Heart left ventricle (tissue), 16 donors: ENCODE measurements around the gene ASXL3. TPM values are rescaled to one million over a fixed set of nuclear protein-coding genes. Genes with fewer than 3 reads are reported as not detected.

ENCODE experiments used
- ATAC-seq, 4 donors: fragments of 200-7000 bp; cut with Tn5 transposase; one replicate each; pipeline ENCODE4 v1.9.1; 2020 to 2022; ENCODE audit warnings: moderate library complexity in 4 of 4, mild to moderate bottlenecking in 3 of 4, moderate number of reproducible peaks in 1 of 4
- DNase-seq, 5 donors: peaks; one replicate each; pipeline ENCODE4 v3.0.0-alpha.2; 2020
- H3K27ac ChIP-seq, 12 donors: fragments of 200-600 bp; sonication (generic) in 4 of 12; one replicate each; pipeline versions ENCODE4 v1.5.0 to v1.8.0; 2016 to 2022; ENCODE audit warnings: mild to moderate bottlenecking in 2 of 12
- H3K27me3 ChIP-seq, 9 donors: fragments of 200-600 bp; sonication (generic) in 2 of 9; one replicate each; pipeline versions ENCODE4 v1.5.1 to v1.8.0; 2016 to 2022; ENCODE audit warnings: mild to moderate bottlenecking in 3 of 9
- H3K36me3 ChIP-seq, 9 donors: fragments of 200-600 bp; sonication (generic) in 2 of 9; one replicate each; pipeline versions ENCODE4 v1.5.0 to v1.8.0; 2018 to 2022; ENCODE audit warnings: mild to moderate bottlenecking in 2 of 9
- H3K4me1 ChIP-seq, 12 donors: fragments of 200-600 bp; sonication (generic) in 4 of 12; one replicate each; pipeline versions ENCODE4 v1.5.0 to v1.8.0; 2016 to 2022; ENCODE audit warnings: mild to moderate bottlenecking in 3 of 12
- H3K4me3 ChIP-seq, 12 donors: fragments of 200-600 bp; sonication (generic) in 4 of 12; one replicate each; pipeline versions ENCODE4 v1.5.0 to v1.8.0; 2017 to 2022; ENCODE audit warnings: mild to moderate bottlenecking in 9 of 12, moderate library complexity in 4 of 12
- H3K9me3 ChIP-seq, 12 donors: fragments of 200-600 bp; sonication (generic) in 4 of 12; one replicate each; pipeline versions ENCODE4 v1.5.0 to v1.8.0; 2016 to 2022; ENCODE audit warnings: mild to moderate bottlenecking in 1 of 12
- CTCF ChIP-seq, 12 donors: fragments of 200-600 bp; sonication (generic) in 4 of 12; IDR thresholded peaks; one replicate each; pipeline versions ENCODE4 v1.5.0 to v1.8.0; 2018 to 2022; ENCODE audit warnings: antibody characterized with exemption in 12 of 12, mild to moderate bottlenecking in 5 of 12
- POLR2A ChIP-seq, 2 donors: fragments of 450-650 bp; IDR thresholded peaks; one replicate each; pipeline ENCODE4 v1.6.1; 2017; ENCODE audit warnings: antibody characterized with exemption in 2 of 2, mild to moderate bottlenecking in 2 of 2, moderate library complexity in 2 of 2
- WGBS, 4 donors: extraction: QIAGEN DNeasy Blood & Tissue Kit in 2 of 4; methylation state at CpG; one replicate each; pipeline versions ENCODE4 v1.1.5 to v1.1.7; 2013 to 2018; 5-methylcytosine and 5-hydroxymethylcytosine counted together
- intact Hi-C, 10 donors: fragments of 100-400 bp; cut with DNase I; formaldehyde crosslinking; loops; one replicate each; pipeline versions ENCODE4 v1.11.1 to v1.14.2; 2022
- long read RNA-seq, 3 donors: library from polyadenylated mRNA; unstranded; transcript quantifications; one replicate each; pipeline ENCODE4 v2.0.0, GENCODE V29; 2020 to 2021
- polyA plus RNA-seq, 2 donors: library from polyadenylated mRNA; stranded (reverse); fragments of 200-250 nt; gene quantifications; one replicate each; pipeline ENCODE4 v1.2.3, GENCODE V29; 2013
- total RNA-seq, 9 donors: library from RNA; depleted of rRNA in 2 of 9; stranded (reverse); fragments of >200 nt in 2 of 9; fragmentation: NEBNext Ultra II Directional in 3 of 9; extraction: Animal tissue kit (Norgen Biotek cat#: 25700) in 3 of 9; gene quantifications; one replicate each; pipeline versions ENCODE4 v1.1.0 to v1.2.4, GENCODE V29; 2016 to 2023
- donor health status: ischemic (EF 13 %, LVEDD 7.1; RV severe dilation, severe dysfunction).
- donor health status: healthy with polysubstance abuse.
- donor health status: DM: no; HTN: yes; CAD: no.
- donor health status: DM: no; HTN: no; CAD: no.
- donor health status: ischemic (EF 25% LVEDD 6.9; RV normal size, moderate dysfunction).
- donor health status: ischemic (EF 25% LVEDD 5.7; RV mildly dilated, moderate dysfunction).
- donor health status: healthy.
- donor health status: DM: yes; HTN: yes; CAD: no.
- donor health status: ischemic (EF 35%, LVEDD 5.7; RV mildly dilated, moderate dysfunction).
- donor health status: nonischemic (EF 11% LVEDD 7.7; RV severe dilation, severe dysfunction).
- donor health status: DM: yes; HTN: yes; CAD: no.
- donor health status: PGD.
- donor health status: ischemic (EF 29% LVEDD 5.4; RV normal size, mild dysfunction).
- donor health status: nonischemic (EF 23%, LVEDD 6.1; RV moderate dilation, normal function).

Gene ASXL3
- total RNA-seq: 1 to 10 TPM; 1.6 to 8.9 (median 3.9) TPM
- under 1 TPM; 0.65 to 0.69 TPM for polyA plus RNA-seq
- long read RNA-seq, donor 1, partial matches to known transcripts: 0 of 1 reads
- long read RNA-seq, donor 1, other reads (novel, unspliced or antisense): 1 of 1 reads
- long read RNA-seq, donor 2, partial matches to known transcripts: 1 of 1 reads
- long read RNA-seq, donor 2, other reads (novel, unspliced or antisense): 0 of 1 reads
- long read RNA-seq, donor 3: 0 reads

GRCh38 chr18:33577685-33578517 is at the start of gene ASXL3:
TSS of gene ASXL3 (plus strand) at chr18:33578219. CDS start at chr18:33578632, 413 bp downstream.
- peak; percentile 43 to 87 (median 82) for ATAC-seq
- Histone ChIP-seq H3K27ac (peak within 1 kb of the TSS; percentile 78 to 94 (median 88)), H3K4me1 (peaks cover 0 to 12% (median 1%) of the 10 kb centered on the region in 12 donors), H3K27me3 (peaks cover 0 to 22% (median 0%) of the 10 kb centered on the region in 9 donors), H3K4me3 (peak within 1 kb of the TSS; percentile 52 to 88 (median 73)), H3K36me3 (no peaks in the 10 kb centered on the region), H3K9me3 (no peaks in the 10 kb centered on the region)
- no peak for TF ChIP-seq POLR2A (IDR thresholded peaks at IDR 0.05)
- TF ChIP-seq CTCF (IDR thresholded peaks at IDR 0.05): no peak
- DNase-seq: peak; percentile 44 to 73 (median 55)
- intact Hi-C loops: loop anchor here in 2 of 10 donors (10.0 kb wide), 2 partner anchors 67 to 137 kb away; no protein-coding TSS in a partner anchor
- whole genome bisulfite sequencing, 4 donors: 1% methylated on average over 38 to 90 of the region's 103 CpGs

- Histone ChIP-seq H3K9me3 (peaks cover 0 to 1% (median 0%) of the 10 kb centered on the region in 12 donors), H3K36me3 (no peaks in the 10 kb centered on the region), H3K4me1 (no peaks in the 10 kb centered on the region), H3K27me3 (no peaks in the 10 kb centered on the region), H3K4me3 (no peak overlapping the region), H3K27ac (no peak overlapping the region)
- intact Hi-C loops: no loop called here
- WGBS, 4 donors: 72 to 87% (median 77%) methylated on average over 1 of the region's 1 CpG
- DNase-seq: no peak
- no peak for TF ChIP-seq POLR2A (IDR thresholded peaks at IDR 0.05)
- no peak for TF ChIP-seq CTCF (IDR thresholded peaks at IDR 0.05)
- no peak for ATAC-seq
These were observed 45.0 kb upstream of the ASXL3 start for GRCh38 chr18:33532978-33533377.

- Histone ChIP-seq H3K4me3 (no peak overlapping the region), H3K9me3 (no peaks in the 10 kb centered on the region), H3K4me1 (no peaks in the 10 kb centered on the region), H3K27ac (no peak overlapping the region), H3K36me3 (no peaks in the 10 kb centered on the region), H3K27me3 (no peaks in the 10 kb centered on the region)
- DNase-seq (no peak), ATAC-seq (no peak)
- TF ChIP-seq POLR2A (IDR thresholded peaks at IDR 0.05) (no peak), CTCF (IDR thresholded peaks at IDR 0.05) (no peak)
- 69 to 78% (median 73%) methylated on average over 1 of the region's 1 CpG for WGBS, 4 donors
- intact Hi-C loops: no loop called here
These were observed 41.1 kb upstream of the ASXL3 start for GRCh38 chr18:33536904-33537303.

GRCh38 chr18:33538418-33539042 is 39.5 kb upstream of the ASXL3 start:
- H3K27me3 ChIP-seq: no peaks in the 10 kb centered on the region
- no peak for TF ChIP-seq CTCF (IDR thresholded peaks at IDR 0.05)
- TF ChIP-seq POLR2A (IDR thresholded peaks at IDR 0.05): no peak
- no peak overlapping the region for H3K27ac ChIP-seq
- no peak overlapping the region for H3K4me3 ChIP-seq
- no peaks in the 10 kb centered on the region for H3K4me1 ChIP-seq
- H3K36me3 ChIP-seq: no peaks in the 10 kb centered on the region
- no peak for DNase-seq
- no peaks in the 10 kb centered on the region for H3K9me3 ChIP-seq
- no peak for ATAC-seq
- intact Hi-C loops: no loop called here
- WGBS, 4 donors: 85 to 91% (median 88%) methylated on average over 6 of the region's 6 CpGs
